Uterus (tissue), 4 donors: ENCODE data around the gene HIC1. TPM values are rescaled to one million over a fixed set of nuclear protein-coding genes. Genes with fewer than 3 reads are reported as not detected.

Experiments
- DNase-seq, 2 donors: peaks; one replicate each; pipeline ENCODE4 v3.0.0-alpha.2; 2019 to 2020
- H3K27ac ChIP-seq, 2 donors: fragments of 200-600 bp; sonication (generic); 1 replicate in 1 of 2; 2 replicates in 1 of 2; pipeline ENCODE4 v1.5.1; 2016 to 2018
- H3K27me3 ChIP-seq, 2 donors: fragments of 200-600 bp; sonication (generic); one replicate each; pipeline ENCODE4 v1.5.1; 2018 to 2019; ENCODE audit warnings: control low read depth in 1 of 2
- H3K36me3 ChIP-seq, 2 donors: fragments of 200-600 bp; sonication (generic); one replicate each; pipeline ENCODE4 v1.5.1; 2019; ENCODE audit warnings: control low read depth in 1 of 2
- H3K4me1 ChIP-seq, 2 donors: fragments of 200-600 bp; sonication (generic); one replicate each; pipeline ENCODE4 v1.5.1; 2018 to 2019; ENCODE audit warnings: control low read depth in 1 of 2
- H3K4me3 ChIP-seq, 2 donors: fragments of 200-600 bp; sonication (generic); 1 replicate in 1 of 2; 2 replicates in 1 of 2; pipeline ENCODE4 v1.5.1; 2018 to 2019; ENCODE audit warnings: mild to moderate bottlenecking in 1 of 2
- H3K9me3 ChIP-seq, 2 donors: fragments of 200-600 bp; sonication (generic); one replicate each; pipeline ENCODE4 v1.5.1; 2019; ENCODE audit warnings: control low read depth in 1 of 2
- CTCF ChIP-seq, 4 experiments: fragments of 200-600 bp in 2 of 4; fragments of 450-650 bp in 2 of 4; sonication (generic) in 2 of 4; IDR thresholded peaks; one replicate each; pipeline ENCODE4 v1.5.1; 2016 to 2019; ENCODE audit warnings: antibody characterized with exemption in 4 of 4, mild to moderate bottlenecking in 2 of 4, moderate library complexity in 1 of 4
- POLR2A ChIP-seq, 2 donors: fragments of 450-650 bp; IDR thresholded peaks; one replicate each; pipeline ENCODE4 v1.6.1; 2016; ENCODE audit warnings: antibody characterized with exemption in 2 of 2, mild to moderate bottlenecking in 1 of 2, moderate library complexity in 1 of 2
- intact Hi-C: fragments of 100-400 bp; cut with DNase I; formaldehyde crosslinking; loops from one replicate; pipeline ENCODE4 v1.15.1; 2023; ENCODE audit warnings: low total_unique reads
- total RNA-seq, 4 donors: library from RNA; depleted of rRNA in 3 of 4; stranded (reverse); fragments of >200 nt in 3 of 4; gene quantifications; one replicate each; pipeline versions ENCODE4 v1.1.0 to v1.2.4, GENCODE V29; 2014 to 2023
- donor health status: DM: yes; HTN: yes; CAD: no.

Gene HIC1
- total RNA-seq, 4 donors from 2014 or later = 21.8 to 86.9 (median 54.2) TPM

GRCh38 chr17:2065949-2066400, 11.1 kb downstream of the HIC1 start:
- H3K4me3 ChIP-seq = no peak overlapping the region
- TF ChIP-seq CTCF (IDR thresholded peaks at IDR 0.05) (no peak), POLR2A (IDR thresholded peaks at IDR 0.05) (no peak)
- intact Hi-C loops = no loop called here
- peaks cover 18 to 60% of the 10 kb centered on the region in 2 donors for H3K4me1 ChIP-seq
- DNase-seq = peak in 1 of 2 donors; percentile 51
- H3K9me3 ChIP-seq = no peaks in the 10 kb centered on the region
- H3K27me3 ChIP-seq = no peaks in the 10 kb centered on the region
- H3K27ac ChIP-seq = peak overlapping the region; percentile 94 to 99
- no peaks in the 10 kb centered on the region for H3K36me3 ChIP-seq

- no peak for DNase-seq
- Histone ChIP-seq H3K27me3 (no peaks in the 10 kb centered on the region), H3K27ac (peak overlapping the region; percentile 94 to 99), H3K36me3 (no peaks in the 10 kb centered on the region), H3K9me3 (no peaks in the 10 kb centered on the region), H3K4me1 (peaks cover 18 to 57% of the 10 kb centered on the region in 2 donors), H3K4me3 (no peak overlapping the region)
- no peak for TF ChIP-seq POLR2A (IDR thresholded peaks at IDR 0.05)
- TF ChIP-seq CTCF (IDR thresholded peaks at IDR 0.05) = no peak
- intact Hi-C loops = no loop called here
Measured at GRCh38 chr17:2067048-2067561, 12.2 kb downstream of the HIC1 start.

- Histone ChIP-seq H3K27ac (peak overlapping the region; percentile 94 to 99), H3K27me3 (no peaks in the 10 kb centered on the region), H3K36me3 (no peaks in the 10 kb centered on the region), H3K4me1 (peaks cover 18 to 55% of the 10 kb centered on the region in 2 donors), H3K9me3 (no peaks in the 10 kb centered on the region), H3K4me3 (no peak overlapping the region)
- no peak for TF ChIP-seq POLR2A (IDR thresholded peaks at IDR 0.05)
- TF ChIP-seq CTCF (IDR thresholded peaks at IDR 0.05) = no peak
- intact Hi-C loops = no loop called here
- peak; percentile 53 to 79 for DNase-seq
Measured at GRCh38 chr17:2067608-2068024, 12.7 kb downstream of the HIC1 start.

GRCh38 chr17:2068031-2068518, 13.2 kb downstream of the HIC1 start:
- no peaks in the 10 kb centered on the region for H3K9me3 ChIP-seq
- DNase-seq = peak; percentile 55 to 58
- no peaks in the 10 kb centered on the region for H3K36me3 ChIP-seq
- H3K4me1 ChIP-seq = peaks cover 15 to 50% of the 10 kb centered on the region in 2 donors
- H3K27me3 ChIP-seq = no peaks in the 10 kb centered on the region
- no peak overlapping the region for H3K4me3 ChIP-seq
- peak overlapping the region; percentile 94 to 99 for H3K27ac ChIP-seq
- no peak for TF ChIP-seq POLR2A (IDR thresholded peaks at IDR 0.05)
- intact Hi-C loops = no loop called here

GRCh38 chr17:2068519-2069051, 13.7 kb downstream of the HIC1 start:
- H3K36me3 ChIP-seq = no peaks in the 10 kb centered on the region
- H3K4me1 ChIP-seq = peaks cover 15 to 47% of the 10 kb centered on the region in 2 donors
- no peaks in the 10 kb centered on the region for H3K27me3 ChIP-seq
- no peaks in the 10 kb centered on the region for H3K9me3 ChIP-seq
- TF ChIP-seq CTCF (IDR thresholded peaks at IDR 0.05) = no peak
- no peak for TF ChIP-seq POLR2A (IDR thresholded peaks at IDR 0.05)
- DNase-seq = peak in 1 of 2 donors; percentile 52
- H3K4me3 ChIP-seq = no peak overlapping the region
- peak overlapping the region; percentile 94 to 99 for H3K27ac ChIP-seq
- intact Hi-C loops = no loop called here
